Measurements from ENCODE around the gene GNAZ. TPM values are rescaled to one million over a fixed set of nuclear protein-coding genes. Genes with fewer than 3 reads are reported as not detected.

GNAZ gene
- total and polyA plus RNA-seq, 5 donors from 2014 or later: 0.05 to 3.6 (median 0.06) TPM; not detected in 2

DNA sequence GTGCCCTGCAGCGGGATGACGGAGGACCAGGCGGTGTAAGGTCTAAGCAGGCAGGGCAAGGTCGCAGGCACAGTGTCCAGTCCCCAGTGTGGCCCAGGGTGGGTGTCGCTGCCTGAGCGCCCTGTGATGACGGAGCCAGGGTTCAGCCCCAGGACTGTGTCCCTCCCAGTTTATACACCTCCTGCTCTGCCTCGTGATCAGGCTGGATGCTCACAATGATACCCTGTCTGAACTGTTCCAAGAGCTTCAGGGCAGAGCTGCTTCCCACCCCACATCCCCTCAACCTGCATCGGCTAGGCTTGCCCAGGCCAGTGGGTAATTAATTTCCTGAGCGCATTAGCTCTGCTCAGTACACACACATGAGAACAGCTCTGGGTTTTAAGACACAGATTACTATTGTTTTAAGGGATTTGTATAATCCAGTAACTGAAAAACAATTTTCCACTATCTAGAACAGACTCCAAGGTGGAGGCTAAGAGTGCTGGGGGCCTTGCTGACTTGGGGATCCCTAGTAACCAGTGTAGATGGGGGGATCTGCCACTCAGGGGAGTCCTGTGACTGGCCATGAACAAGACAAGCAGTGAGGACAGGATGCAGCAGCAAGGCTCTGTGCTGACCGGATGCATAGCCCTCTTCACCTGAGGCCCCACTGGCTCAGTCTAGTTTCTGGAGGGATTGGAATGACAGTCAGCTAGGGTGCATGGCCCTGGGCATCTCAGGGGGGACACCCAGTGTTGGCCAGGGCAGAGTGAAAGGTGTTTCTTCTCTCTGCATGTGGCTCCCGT, 34.1 kb downstream of the GNAZ start:
- H3K27ac ChIP-seq (ENCODE audit: insufficient read depth, low read length, poor library complexity, severe bottlenecking): no peak overlapping the region
- H3K27me3 ChIP-seq (ENCODE audit: control insufficient read depth, insufficient read depth, low read length): no peaks in the 10 kb centered on the region
- no peak overlapping the region for H3K4me3 Mint-ChIP-seq
- no peaks in the 10 kb centered on the region for H3K27me3 Mint-ChIP-seq
- H3K4me3 ChIP-seq (ENCODE audit: low read depth, low read length): no peak overlapping the region
- no peaks in the 10 kb centered on the region for H3K36me3 Mint-ChIP-seq
- DNase-seq (no peak), ATAC-seq (ENCODE audit: low read depth in 2 of 2) (no peak)
- H3K9me3 Mint-ChIP-seq: no peaks in the 10 kb centered on the region
- no peak overlapping the region for H3K27ac Mint-ChIP-seq
- H3K9me3 ChIP-seq (ENCODE audit: control insufficient read depth in 2 of 2, low read length in 2 of 2): no peaks in the 10 kb centered on the region
- no peaks in the 10 kb centered on the region for H3K4me1 ChIP-seq (ENCODE audit: control insufficient read depth, insufficient read depth, low read length, poor library complexity, severe bottlenecking)
- peaks cover 0 to 2% (median 0%) of the 10 kb centered on the region in 4 donors for H3K4me1 Mint-ChIP-seq
- H3K36me3 ChIP-seq (ENCODE audit: control insufficient read depth, insufficient read depth, low read length): no peaks in the 10 kb centered on the region

DNA sequence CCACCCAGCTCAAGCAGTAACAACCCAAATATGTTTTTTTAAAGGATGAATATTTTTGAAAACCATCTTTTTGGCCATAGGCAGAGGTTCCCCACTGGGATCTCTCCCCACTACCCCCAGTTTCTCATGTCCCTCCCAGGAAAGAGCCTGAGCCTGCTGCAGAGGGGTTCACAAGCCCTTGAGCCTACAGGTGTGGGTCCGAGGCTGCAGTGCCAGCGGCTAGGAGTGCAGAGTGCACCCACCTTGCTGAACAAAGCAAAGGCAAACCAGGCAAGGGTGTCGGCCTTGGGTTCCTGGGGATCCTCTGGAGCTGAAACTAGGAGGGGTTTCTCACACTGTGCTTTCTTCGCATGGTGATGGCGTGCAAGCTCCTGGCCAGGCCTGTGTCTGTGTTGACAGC, 35.0 kb downstream of the GNAZ start:
- Histone ChIP-seq H3K9me3 (ENCODE audit: control insufficient read depth in 2 of 2, low read length in 2 of 2) (no peaks in the 10 kb centered on the region), H3K4me1 (ENCODE audit: control insufficient read depth, insufficient read depth, low read length, poor library complexity, severe bottlenecking) (no peaks in the 10 kb centered on the region), H3K4me3 (ENCODE audit: low read depth, low read length) (no peak overlapping the region), H3K27me3 (ENCODE audit: control insufficient read depth, insufficient read depth, low read length) (no peaks in the 10 kb centered on the region), H3K36me3 (ENCODE audit: control insufficient read depth, insufficient read depth, low read length) (no peaks in the 10 kb centered on the region), H3K27ac (ENCODE audit: insufficient read depth, low read length, poor library complexity, severe bottlenecking) (no peak overlapping the region)
- H3K27ac Mint-ChIP-seq: no peak overlapping the region
- DNase-seq: no peak
- no peak overlapping the region for H3K4me3 Mint-ChIP-seq
- ATAC-seq (ENCODE audit: low read depth in 2 of 2): no peak
- H3K36me3 Mint-ChIP-seq: no peaks in the 10 kb centered on the region
- no peaks in the 10 kb centered on the region for H3K27me3 Mint-ChIP-seq
- peaks cover 0 to 2% (median 0%) of the 10 kb centered on the region in 4 donors for H3K4me1 Mint-ChIP-seq
- no peaks in the 10 kb centered on the region for H3K9me3 Mint-ChIP-seq

DNA sequence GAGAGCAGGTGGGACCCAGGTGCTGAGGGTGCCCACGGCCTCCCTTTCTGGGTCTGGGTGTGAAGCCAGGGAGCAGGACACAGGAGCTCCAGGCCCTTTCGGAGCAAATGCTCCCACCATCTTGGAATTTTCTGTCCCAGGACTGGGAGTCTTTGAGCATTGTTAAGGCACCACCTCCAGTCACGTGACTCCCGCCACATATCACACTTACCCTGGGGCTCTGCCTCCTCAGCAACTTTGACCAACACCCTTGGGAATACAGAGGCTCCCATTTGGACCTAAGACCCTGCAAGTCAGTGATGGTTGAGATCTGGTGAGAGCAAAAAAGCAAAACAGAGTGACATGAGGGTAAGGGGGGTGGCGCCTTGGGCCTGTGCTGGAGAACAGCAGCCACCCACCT, 35.6 kb downstream of the GNAZ start:
- H3K4me1 ChIP-seq (ENCODE audit: control insufficient read depth, insufficient read depth, low read length, poor library complexity, severe bottlenecking): no peaks in the 10 kb centered on the region
- Mint-ChIP-seq H3K36me3 (no peaks in the 10 kb centered on the region), H3K4me3 (no peak overlapping the region), H3K27ac (no peak overlapping the region), H3K9me3 (no peaks in the 10 kb centered on the region), H3K27me3 (no peaks in the 10 kb centered on the region), H3K4me1 (peaks cover 0 to 2% (median 0%) of the 10 kb centered on the region in 4 donors)
- DNase-seq (no peak), ATAC-seq (ENCODE audit: low read depth in 2 of 2) (no peak)
- H3K4me3 ChIP-seq (ENCODE audit: low read depth, low read length): no peak overlapping the region
- no peaks in the 10 kb centered on the region for H3K36me3 ChIP-seq (ENCODE audit: control insufficient read depth, insufficient read depth, low read length)
- H3K27me3 ChIP-seq (ENCODE audit: control insufficient read depth, insufficient read depth, low read length): no peaks in the 10 kb centered on the region
- no peak overlapping the region for H3K27ac ChIP-seq (ENCODE audit: insufficient read depth, low read length, poor library complexity, severe bottlenecking)
- H3K9me3 ChIP-seq (ENCODE audit: control insufficient read depth in 2 of 2, low read length in 2 of 2): no peaks in the 10 kb centered on the region

DNA sequence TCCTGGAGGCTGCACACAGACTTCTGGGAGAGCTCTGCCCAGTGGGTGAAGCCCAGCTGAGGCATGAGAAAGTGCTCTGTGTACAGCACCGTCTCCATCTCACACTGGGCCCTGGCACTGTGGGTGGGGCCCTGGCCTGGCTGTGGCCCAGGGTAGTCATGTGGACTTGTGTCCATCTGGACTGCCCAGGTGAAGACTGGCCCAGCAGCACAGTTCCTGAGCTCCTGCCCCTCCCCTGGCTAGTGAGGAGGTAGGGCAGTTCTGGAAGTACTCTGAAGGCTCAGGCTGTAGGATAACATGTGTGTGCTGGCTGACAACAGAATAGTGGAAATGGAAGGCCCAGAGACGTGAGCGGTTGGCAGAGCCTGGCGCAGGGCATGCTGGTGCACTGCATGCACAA, 36.0 kb downstream of the GNAZ start:
- no peak overlapping the region for H3K4me3 Mint-ChIP-seq
- H3K27ac Mint-ChIP-seq: no peak overlapping the region
- DNase-seq (no peak), ATAC-seq (ENCODE audit: low read depth in 2 of 2) (no peak)
- Histone ChIP-seq H3K27ac (ENCODE audit: insufficient read depth, low read length, poor library complexity, severe bottlenecking) (no peak overlapping the region), H3K4me1 (ENCODE audit: control insufficient read depth, insufficient read depth, low read length, poor library complexity, severe bottlenecking) (no peaks in the 10 kb centered on the region), H3K36me3 (ENCODE audit: control insufficient read depth, insufficient read depth, low read length) (no peaks in the 10 kb centered on the region), H3K4me3 (ENCODE audit: low read depth, low read length) (no peak overlapping the region), H3K27me3 (ENCODE audit: control insufficient read depth, insufficient read depth, low read length) (no peaks in the 10 kb centered on the region), H3K9me3 (ENCODE audit: control insufficient read depth in 2 of 2, low read length in 2 of 2) (no peaks in the 10 kb centered on the region)
- peaks cover 0 to 2% (median 0%) of the 10 kb centered on the region in 4 donors for H3K4me1 Mint-ChIP-seq
- no peaks in the 10 kb centered on the region for H3K36me3 Mint-ChIP-seq
- H3K27me3 Mint-ChIP-seq: no peaks in the 10 kb centered on the region
- H3K9me3 Mint-ChIP-seq: no peaks in the 10 kb centered on the region

DNA sequence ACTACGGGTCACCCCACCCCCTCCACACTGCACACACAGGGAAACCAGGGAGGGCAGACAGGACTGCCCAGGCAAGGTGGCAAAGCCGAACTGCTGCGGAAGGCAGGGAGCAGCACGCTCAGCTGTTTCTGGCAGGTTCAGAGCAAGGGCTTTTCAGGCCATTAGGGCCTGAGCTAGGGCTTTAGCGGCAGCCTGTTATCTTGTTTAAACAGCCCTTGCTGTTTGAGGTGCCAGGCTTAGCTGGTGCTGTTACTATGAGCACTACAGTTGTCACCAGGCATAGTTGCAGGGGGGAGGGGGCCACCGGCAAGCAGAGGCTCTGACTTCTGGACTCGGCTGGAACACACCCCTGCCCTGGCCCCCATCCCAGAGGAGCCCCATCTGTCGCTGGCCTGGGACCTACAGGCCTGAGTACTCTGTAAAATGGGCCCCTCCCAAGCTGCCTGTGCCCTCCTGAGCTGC, 36.6 kb downstream of the GNAZ start:
- no peak overlapping the region for H3K27ac Mint-ChIP-seq
- no peak for ATAC-seq (ENCODE audit: low read depth in 2 of 2)
- Histone ChIP-seq H3K27me3 (ENCODE audit: control insufficient read depth, insufficient read depth, low read length) (no peaks in the 10 kb centered on the region), H3K4me1 (ENCODE audit: control insufficient read depth, insufficient read depth, low read length, poor library complexity, severe bottlenecking) (no peaks in the 10 kb centered on the region), H3K9me3 (ENCODE audit: control insufficient read depth in 2 of 2, low read length in 2 of 2) (no peaks in the 10 kb centered on the region), H3K36me3 (ENCODE audit: control insufficient read depth, insufficient read depth, low read length) (no peaks in the 10 kb centered on the region), H3K4me3 (ENCODE audit: low read depth, low read length) (no peak overlapping the region), H3K27ac (ENCODE audit: insufficient read depth, low read length, poor library complexity, severe bottlenecking) (no peak overlapping the region)
- no peaks in the 10 kb centered on the region for H3K27me3 Mint-ChIP-seq
- no peaks in the 10 kb centered on the region for H3K9me3 Mint-ChIP-seq
- peaks cover 0 to 2% (median 0%) of the 10 kb centered on the region in 4 donors for H3K4me1 Mint-ChIP-seq
- no peaks in the 10 kb centered on the region for H3K36me3 Mint-ChIP-seq
- no peak for DNase-seq
- no peak overlapping the region for H3K4me3 Mint-ChIP-seq

DNA sequence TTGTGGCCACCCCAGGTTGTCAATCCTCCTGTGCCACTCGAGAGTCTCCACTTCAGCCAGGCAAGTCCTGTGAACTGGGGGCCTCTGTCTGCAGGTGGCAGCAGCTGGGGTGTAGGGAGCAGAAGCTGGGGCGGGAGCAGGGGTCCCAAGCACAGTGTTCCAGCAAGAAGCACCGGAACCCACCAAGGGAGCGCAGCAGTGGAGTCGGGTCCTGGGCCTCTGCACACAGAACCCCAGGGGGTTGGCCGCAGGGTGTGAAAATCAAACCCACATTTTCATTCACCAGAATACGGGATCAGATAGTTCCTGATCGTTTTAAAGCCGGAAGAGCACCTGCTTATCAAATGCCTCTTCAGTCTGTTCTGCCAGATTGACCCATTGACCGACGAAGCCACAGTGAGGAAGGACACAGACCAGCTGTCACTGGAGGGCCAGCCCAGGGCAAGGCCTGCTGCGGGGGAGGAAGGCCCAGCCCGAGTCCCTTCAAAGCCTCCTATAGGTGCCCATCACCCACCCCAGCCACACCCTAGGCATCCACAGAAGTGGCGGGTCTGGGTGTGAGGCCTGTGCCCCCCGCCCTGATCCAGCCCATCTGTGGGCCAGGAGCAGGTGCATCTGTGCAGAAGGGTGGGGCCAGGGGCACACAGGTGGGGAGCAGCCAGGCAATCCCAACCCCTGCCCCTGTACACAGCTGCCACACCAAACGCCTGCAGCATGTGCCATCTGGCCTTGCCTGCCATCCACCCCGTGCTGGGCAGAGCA, 37.3 kb downstream of the GNAZ start:
- Mint-ChIP-seq H3K36me3 (no peaks in the 10 kb centered on the region), H3K9me3 (no peaks in the 10 kb centered on the region), H3K27ac (no peak overlapping the region), H3K4me3 (no peak overlapping the region), H3K4me1 (peaks cover 0 to 2% (median 0%) of the 10 kb centered on the region in 4 donors), H3K27me3 (no peaks in the 10 kb centered on the region)
- no peak for DNase-seq
- no peak for ATAC-seq (ENCODE audit: low read depth in 2 of 2)
- H3K4me1 ChIP-seq (ENCODE audit: control insufficient read depth, insufficient read depth, low read length, poor library complexity, severe bottlenecking): no peaks in the 10 kb centered on the region
- no peaks in the 10 kb centered on the region for H3K36me3 ChIP-seq (ENCODE audit: control insufficient read depth, insufficient read depth, low read length)
- no peaks in the 10 kb centered on the region for H3K9me3 ChIP-seq (ENCODE audit: control insufficient read depth in 2 of 2, low read length in 2 of 2)
- H3K27ac ChIP-seq (ENCODE audit: insufficient read depth, low read length, poor library complexity, severe bottlenecking): no peak overlapping the region
- H3K4me3 ChIP-seq (ENCODE audit: low read depth, low read length): no peak overlapping the region
- H3K27me3 ChIP-seq (ENCODE audit: control insufficient read depth, insufficient read depth, low read length): no peaks in the 10 kb centered on the region

DNA sequence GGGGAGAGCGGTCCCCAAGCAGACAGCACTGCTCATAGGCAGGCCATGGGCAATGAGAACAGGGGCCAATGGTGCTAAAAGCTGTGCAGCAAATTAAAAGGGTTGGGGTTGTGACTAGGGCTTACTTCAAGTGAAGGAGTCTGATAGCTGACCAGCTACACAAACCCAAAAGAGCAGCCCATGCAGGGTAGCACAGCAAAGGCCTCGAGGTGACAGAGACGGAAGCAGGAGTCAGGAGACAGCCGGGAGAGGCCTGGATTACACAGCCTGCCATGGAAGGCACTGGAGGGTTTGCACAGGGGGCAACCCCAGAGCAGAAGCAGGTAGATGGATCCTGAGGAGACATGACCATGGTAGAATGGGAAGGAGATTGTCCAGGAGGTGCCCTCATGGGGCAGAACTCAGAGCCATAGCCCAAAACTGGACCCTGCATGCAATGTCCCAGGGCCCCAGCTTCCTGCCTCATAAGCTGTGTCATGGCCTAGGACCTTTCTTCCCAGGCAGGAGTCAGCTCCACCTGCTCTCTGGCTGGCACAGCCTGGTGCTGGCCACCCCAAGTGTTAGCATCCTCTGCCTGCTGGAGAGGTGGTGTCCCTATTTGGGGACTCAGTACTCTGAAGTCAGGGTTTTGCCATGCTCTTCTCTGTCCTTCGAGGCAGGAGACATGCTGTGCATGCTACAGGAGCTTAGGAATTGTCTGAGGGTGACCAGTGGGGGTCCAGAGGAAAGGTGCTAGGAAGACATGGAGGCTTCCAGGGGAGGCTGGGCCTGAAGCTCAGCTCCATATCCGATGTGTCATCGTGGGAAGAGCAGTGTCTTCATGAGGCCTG, 38.1 kb downstream of the GNAZ start:
- no peaks in the 10 kb centered on the region for H3K4me1 ChIP-seq (ENCODE audit: control insufficient read depth, insufficient read depth, low read length, poor library complexity, severe bottlenecking)
- Mint-ChIP-seq H3K27me3 (no peaks in the 10 kb centered on the region), H3K27ac (peak overlapping the region in 1 of 3 donors; percentile 67), H3K4me1 (peaks cover 0 to under 1% (median 0%) of the 10 kb centered on the region in 4 donors), H3K36me3 (no peaks in the 10 kb centered on the region), H3K9me3 (no peaks in the 10 kb centered on the region), H3K4me3 (no peak overlapping the region)
- ATAC-seq (ENCODE audit: low read depth in 2 of 2) (no peak), DNase-seq (no peak)
- H3K9me3 ChIP-seq (ENCODE audit: control insufficient read depth in 2 of 2, low read length in 2 of 2): no peaks in the 10 kb centered on the region
- no peak overlapping the region for H3K27ac ChIP-seq (ENCODE audit: insufficient read depth, low read length, poor library complexity, severe bottlenecking)
- H3K4me3 ChIP-seq (ENCODE audit: low read depth, low read length): no peak overlapping the region
- no peaks in the 10 kb centered on the region for H3K27me3 ChIP-seq (ENCODE audit: control insufficient read depth, insufficient read depth, low read length)
- H3K36me3 ChIP-seq (ENCODE audit: control insufficient read depth, insufficient read depth, low read length): no peaks in the 10 kb centered on the region

Measured in CD4-positive, CD25-positive, alpha-beta regulatory T cell (primary cell).